Body of pancreas (tissue), 4 donors: ENCODE results near the gene SRRM2.

Source experiments
- POLR2A ChIP-seq, 3 donors: fragments of 450-650 bp; IDR thresholded peaks; one replicate each; pipeline ENCODE4 v1.6.1; 2016; ENCODE audit warnings: antibody characterized with exemption in 3 of 3, mild to moderate bottlenecking in 2 of 3
- TF ChIP-seq, protein P1 (sequence below), 7 experiments: fragments of 450-650 bp in 4 of 7; fragments of 200-600 bp in 3 of 7; sonication (generic) in 3 of 7; IDR thresholded peaks; one replicate each; pipeline ENCODE4 v1.5.1; 2016 to 2019; ENCODE audit warnings: antibody characterized with exemption in 7 of 7

- no peak for TF ChIP-seq POLR2A (IDR thresholded peaks at IDR 0.05)
- TF ChIP-seq, protein P1, sequence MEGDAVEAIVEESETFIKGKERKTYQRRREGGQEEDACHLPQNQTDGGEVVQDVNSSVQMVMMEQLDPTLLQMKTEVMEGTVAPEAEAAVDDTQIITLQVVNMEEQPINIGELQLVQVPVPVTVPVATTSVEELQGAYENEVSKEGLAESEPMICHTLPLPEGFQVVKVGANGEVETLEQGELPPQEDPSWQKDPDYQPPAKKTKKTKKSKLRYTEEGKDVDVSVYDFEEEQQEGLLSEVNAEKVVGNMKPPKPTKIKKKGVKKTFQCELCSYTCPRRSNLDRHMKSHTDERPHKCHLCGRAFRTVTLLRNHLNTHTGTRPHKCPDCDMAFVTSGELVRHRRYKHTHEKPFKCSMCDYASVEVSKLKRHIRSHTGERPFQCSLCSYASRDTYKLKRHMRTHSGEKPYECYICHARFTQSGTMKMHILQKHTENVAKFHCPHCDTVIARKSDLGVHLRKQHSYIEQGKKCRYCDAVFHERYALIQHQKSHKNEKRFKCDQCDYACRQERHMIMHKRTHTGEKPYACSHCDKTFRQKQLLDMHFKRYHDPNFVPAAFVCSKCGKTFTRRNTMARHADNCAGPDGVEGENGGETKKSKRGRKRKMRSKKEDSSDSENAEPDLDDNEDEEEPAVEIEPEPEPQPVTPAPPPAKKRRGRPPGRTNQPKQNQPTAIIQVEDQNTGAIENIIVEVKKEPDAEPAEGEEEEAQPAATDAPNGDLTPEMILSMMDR (IDR thresholded peaks at IDR 0.05) = no peak
Observed at GRCh38 chr16:2761886-2762583, 9.6 kb downstream of the SRRM2 start.
